ENCODE results near the gene TPH1.

GRCh38 chr11:18088366-18088765 is 42.3 kb upstream of the TPH1 start:
- no peak for TF ChIP-seq CTCF (IDR thresholded peaks at IDR 0.05; ENCODE audit: poor library complexity, severe bottlenecking)
- TF ChIP-seq EP300 (conservative IDR thresholded peaks at IDR 0.05; ENCODE audit: poor library complexity, severe bottlenecking): no peak
- no peak for TF ChIP-seq EZH2 (IDR thresholded peaks at IDR 0.05; ENCODE audit: borderline replicate concordance, insufficient read depth, low read length, poor library complexity, severe bottlenecking)
- no peak for TF ChIP-seq POLR2AphosphoS5 (IDR thresholded peaks at IDR 0.05)
- TF ChIP-seq TAF1 (IDR thresholded peaks at IDR 0.05; ENCODE audit: low read depth): no peak

Measured in neural cell (in vitro differentiated cells).